CD4-positive, alpha-beta T cell treated with Interleukin-15 for 1 hour (primary cell): ENCODE results near the gene FAS.

Source experiments
- DNase-seq: peaks from one replicate; pipeline ENCODE4 v3.0.0-alpha.2; 2020

The FAS gene

DNA sequence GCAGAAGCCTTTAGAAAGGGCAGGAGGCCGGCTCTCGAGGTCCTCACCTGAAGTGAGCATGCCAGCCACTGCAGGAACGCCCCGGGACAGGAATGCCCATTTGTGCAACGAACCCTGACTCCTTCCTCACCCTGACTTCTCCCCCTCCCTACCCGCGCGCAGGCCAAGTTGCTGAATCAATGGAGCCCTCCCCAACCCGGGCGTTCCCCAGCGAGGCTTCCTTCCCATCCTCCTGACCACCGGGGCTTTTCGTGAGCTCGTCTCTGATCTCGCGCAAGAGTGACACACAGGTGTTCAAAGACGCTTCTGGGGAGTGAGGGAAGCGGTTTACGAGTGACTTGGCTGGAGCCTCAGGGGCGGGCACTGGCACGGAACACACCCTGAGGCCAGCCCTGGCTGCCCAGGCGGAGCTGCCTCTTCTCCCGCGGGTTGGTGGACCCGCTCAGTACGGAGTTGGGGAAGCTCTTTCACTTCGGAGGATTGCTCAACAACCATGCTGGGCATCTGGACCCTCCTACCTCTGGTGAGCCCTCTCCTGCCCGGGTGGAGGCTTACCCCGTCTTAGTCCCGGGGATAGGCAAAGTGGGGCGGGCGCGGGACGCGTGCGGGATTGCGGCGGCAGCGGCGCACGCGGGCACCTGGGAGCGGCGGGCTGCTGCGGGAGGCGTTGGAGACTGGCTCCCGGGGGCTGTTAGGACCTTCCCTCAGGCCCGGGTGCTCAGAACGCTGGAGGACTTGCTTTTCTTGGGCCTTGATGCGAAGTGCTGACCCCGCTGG, at the start of gene FAS:
Gene FAS, plus strand, starts transcription at position 415 of the 777 bp plus-strand sequence. Its CDS starts 79 bp downstream, at position 494.
- peak; percentile 82 for DNase-seq

GRCh38 chr10:88941026-88941425, 49.6 kb upstream of the FAS start:
- DNase-seq: no peak

GRCh38 chr10:88943778-88944177, 46.8 kb upstream of the FAS start:
- no peak for DNase-seq

GRCh38 chr10:88944813-88945212, 45.8 kb upstream of the FAS start:
- no peak for DNase-seq

- DNase-seq: no peak
Observed at GRCh38 chr10:88946200-88946599, 44.4 kb upstream of the FAS start.

DNA sequence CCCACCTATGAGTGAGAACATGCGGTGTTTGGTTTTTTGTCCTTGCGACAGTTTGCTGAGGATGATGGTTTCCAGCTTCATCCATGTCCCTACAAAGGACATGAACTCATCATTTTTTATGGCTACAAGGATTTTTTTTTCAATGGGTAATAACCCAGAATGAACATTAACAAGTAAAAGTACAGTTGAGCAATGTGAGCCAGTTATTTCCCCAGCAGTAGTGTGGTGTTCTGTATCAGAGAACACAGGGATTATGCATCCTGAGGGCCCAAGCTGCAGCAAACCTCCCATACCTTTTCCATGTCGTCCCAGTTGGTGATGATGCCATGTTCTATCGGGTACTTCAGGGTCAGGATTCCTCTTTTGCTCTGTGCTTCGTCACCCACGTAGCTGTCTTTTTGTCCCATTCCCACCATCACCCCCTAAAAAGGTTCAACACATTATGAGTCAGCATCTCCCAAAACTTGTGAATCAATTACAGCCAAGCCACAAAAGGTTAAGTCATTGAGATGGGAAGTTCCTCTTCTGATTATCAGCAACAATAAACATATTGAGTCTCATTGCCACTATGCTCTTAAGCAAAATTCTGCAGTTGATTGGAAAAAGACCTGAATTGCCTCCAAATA, 43.5 kb upstream of the FAS start:
- DNase-seq: no peak

DNA sequence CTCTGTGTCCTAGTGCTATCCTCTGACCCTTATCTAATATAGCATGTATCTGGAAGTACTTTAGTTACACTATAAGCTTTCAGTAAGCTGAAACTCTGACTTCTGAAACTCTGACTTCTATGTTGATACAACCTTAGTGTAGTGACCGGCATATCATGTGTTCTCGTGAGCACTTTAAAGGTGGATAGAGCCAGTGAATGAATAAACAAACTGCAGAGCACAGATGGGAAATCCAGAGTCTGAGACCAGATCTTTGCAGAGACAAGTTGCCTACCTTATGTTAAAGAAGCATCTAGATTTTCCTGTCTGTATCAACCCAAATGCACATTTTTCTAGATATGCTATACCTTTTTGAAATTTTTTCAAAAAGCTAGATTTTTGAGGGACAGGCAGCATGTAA, 41.5 kb upstream of the FAS start:
- DNase-seq: no peak

DNA sequence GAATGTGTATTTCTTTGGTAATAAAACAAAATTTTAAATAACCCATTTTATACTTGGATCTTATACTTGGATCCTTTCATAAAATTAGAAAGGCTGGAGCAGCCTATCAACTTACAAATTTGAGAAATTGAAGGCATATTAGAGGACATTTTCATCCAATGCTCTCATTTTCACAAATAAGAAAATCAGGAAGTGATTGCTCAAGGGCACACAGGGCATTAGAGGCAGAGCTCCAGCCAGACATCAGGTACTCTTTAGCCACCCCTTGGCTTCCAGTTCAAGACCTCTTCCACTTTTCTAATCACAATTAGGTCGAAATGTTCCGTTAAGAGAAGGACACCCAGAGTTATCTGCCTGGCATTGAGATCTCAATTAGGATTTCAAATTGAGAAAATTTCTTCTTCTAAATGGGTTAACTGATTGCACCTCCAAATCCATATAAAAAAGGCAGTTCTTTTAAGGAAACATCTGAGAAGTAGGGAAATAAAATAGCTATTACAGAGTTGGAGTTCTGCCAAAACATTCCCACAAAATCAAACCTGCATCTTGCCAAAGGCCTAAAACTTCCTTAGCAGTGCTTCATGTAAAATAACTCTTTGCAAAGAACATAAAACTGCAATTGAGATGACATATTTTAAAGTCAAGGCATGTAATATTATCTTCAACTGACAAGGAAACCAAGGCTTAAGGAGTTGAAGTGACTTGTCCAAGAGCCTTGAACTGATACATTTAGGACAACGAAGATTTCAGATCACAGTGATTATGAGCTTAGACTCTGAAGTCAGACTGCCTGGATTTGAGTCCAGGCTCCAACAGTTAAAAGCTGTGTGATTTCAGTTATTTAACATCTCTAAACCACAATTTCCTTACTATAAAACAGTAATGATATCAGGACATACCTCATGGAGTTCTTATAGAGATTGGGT, 40.4 kb upstream of the FAS start:
- DNase-seq: no peak

DNA sequence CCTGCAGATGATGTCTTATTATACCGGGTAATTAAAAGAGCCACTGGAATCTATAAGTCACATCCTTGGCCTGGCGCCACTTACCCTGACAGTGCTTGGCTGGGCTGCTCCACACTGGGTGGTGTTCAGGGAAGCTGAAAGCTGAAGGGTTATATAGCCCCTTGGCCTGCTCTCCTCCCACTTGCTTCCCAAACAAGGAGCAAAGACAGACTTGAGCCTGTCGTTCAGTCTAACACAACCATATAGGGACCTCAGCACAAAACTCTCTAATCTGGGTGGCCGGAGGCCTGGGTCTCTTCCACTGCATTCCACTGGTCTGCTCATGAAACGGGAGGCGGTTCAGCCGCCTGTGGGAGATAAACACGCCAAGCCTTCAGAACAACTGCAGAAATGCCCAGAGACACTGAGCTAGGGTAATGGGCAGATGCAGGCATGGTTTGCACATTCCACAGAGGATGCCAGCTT, 37.9 kb upstream of the FAS start, which contains the start of gene ACTA2:
Gene ACTA2, minus strand, starts transcription at position 127 of the 465 bp plus-strand sequence. CDS start 3,843 bp downstream, outside the sequence.
- DNase-seq: no peak

DNA sequence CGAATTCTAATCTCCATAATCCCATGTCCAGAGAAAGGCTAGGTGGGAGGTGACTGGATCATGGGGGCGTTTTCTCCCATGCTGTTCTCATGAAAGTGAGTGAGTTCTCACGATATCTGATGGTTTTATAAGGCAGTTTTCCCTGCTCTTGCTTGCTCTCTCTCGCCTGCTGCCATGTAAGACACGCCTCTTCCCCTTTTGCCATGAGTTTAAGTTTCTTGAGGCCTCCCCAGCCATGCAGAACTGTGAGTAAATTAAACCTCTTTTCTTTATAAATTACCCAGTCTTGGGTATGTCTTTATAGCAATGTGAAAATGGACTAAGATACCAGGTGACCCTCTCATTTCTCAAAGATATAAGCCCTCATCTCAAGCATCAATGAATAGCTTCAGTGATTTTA, 36.9 kb upstream of the FAS start:
- no peak for DNase-seq

DNA sequence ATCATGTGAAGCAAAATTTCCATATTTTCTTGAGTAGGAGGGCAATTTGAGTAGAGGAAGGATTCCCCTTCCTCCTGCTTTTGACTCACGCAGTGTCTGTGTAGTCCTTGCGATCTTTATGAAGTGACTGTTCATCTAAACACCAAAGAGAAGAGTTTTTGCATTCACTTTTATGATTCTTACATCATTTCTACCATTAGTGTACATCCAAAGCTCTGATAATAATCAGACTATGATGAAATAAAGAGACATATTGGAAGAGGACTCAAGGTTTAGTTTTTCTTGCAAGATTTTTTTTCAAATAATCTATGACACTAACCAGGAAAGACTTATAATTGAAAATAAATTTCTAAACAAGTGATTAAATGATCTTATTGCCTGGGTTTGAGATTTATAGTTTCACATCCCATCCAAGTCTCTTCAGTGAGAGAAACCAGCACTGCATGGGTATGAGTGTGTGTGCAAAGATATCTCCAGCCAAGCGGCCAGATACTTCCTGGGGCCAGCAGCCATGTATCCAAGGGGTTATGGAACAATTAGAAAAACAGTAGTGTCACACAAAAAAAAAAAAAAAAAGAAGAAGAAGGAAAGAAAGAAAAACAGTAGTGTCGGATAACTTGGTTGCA, 36.0 kb upstream of the FAS start:
- no peak for DNase-seq

GRCh38 chr10:88957381-88957780, 33.2 kb upstream of the FAS start:
- DNase-seq: no peak

DNA sequence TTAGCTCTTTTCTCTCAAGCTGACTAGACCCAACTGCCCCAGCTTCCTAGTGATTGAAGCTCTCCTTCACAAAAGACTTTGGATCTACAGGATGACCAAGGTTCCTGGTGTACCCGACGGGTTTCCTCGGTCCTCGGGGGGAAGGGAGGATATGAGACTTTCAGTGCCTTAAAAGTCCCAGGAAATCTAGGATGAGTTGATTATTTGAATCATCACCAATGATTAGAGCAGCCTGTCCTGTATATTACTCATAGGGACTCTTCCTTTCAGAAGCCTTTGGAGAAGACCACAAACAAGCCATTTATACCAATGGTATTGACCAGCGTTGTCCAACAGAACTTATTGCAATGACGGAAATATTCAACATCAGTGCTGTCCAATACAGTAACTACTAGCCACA, 31.9 kb upstream of the FAS start:
- DNase-seq: no peak

- no peak for DNase-seq
Observed at GRCh38 chr10:88960802-88961201, 29.8 kb upstream of the FAS start.

- DNase-seq: no peak
Observed at GRCh38 chr10:88961266-88961665, 29.3 kb upstream of the FAS start.

DNA sequence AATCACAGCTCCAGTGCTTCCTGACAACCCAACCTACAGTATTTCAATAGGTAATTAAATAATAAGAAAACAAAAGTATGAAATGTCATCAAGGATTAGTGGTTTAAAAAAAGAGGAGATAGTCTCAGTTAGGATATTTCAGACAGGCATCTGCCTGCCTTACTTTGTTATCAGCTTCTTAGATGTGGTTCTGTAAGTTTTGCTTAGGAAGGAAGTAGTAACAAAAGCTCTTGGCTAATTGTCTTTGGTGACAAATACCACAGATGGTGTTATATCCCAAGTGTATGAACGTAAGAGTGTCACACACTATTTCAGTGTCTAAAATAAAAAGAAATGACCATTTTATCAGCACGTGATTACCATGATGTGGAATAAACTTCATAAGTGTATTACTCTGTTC, 28.3 kb upstream of the FAS start:
- no peak for DNase-seq

DNA sequence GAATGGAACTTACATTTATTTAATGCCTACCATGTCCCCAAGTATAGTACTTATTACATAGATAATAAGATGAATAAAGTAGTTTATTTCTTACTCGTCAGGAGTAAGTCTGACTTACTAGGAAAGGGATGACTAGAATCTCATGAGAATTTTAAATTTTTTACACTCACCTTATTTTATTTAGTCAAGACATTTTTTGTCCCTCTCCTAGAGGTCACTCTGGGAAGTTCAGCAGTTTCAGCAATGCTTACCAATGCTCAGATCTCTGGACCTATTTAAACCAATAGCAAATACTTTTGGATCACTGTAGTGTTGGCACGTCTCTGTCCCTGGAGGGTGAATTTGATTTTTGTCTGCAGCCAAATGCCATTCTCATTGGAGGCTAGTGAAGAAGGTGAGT, 27.3 kb upstream of the FAS start:
- DNase-seq: no peak

DNA sequence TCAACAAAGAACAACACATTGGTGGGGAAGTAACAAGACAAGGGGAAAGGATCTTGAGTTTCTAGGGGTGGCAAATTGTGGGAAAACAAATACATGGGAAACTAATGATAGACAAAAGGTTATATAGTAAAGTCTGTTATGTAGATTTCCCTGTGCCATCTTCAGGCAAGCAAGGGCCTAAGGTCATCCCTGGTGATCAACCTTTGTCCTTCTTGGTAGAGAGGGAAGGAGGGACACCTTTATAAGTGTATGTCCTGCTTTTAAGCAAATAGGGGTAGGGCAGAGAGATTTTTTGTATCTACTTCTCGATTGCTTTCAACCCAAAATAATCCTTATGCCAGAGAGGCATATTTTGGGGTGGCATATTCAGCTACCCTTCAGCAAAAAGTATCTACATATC, 26.2 kb upstream of the FAS start:
- no peak for DNase-seq

DNA sequence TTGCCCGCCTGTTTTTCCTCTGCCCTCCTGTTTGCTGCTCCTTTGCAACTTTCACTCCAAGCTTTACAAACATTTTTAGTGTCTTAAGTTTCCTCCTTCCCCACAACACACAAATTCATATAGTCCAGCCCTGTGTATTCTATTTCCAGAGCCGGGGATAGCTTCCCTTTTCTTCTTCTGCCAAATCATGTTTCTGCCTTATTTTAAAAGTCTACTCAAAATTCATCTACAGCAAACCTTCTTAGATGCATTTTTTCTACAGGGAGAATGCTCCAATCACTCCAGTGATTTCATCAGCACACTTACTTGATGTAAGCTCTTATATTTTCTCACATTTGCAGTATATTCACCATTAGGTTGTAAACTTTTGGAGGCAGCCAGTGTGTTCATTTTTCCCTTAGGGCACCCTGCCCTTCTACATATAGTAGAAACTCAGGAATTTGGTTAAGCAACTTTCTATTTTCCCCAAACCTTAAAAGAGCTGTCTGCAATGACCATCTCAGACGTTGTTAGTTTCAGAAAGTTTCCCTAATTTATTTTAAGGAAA, 25.7 kb upstream of the FAS start:
- DNase-seq: no peak

DNA sequence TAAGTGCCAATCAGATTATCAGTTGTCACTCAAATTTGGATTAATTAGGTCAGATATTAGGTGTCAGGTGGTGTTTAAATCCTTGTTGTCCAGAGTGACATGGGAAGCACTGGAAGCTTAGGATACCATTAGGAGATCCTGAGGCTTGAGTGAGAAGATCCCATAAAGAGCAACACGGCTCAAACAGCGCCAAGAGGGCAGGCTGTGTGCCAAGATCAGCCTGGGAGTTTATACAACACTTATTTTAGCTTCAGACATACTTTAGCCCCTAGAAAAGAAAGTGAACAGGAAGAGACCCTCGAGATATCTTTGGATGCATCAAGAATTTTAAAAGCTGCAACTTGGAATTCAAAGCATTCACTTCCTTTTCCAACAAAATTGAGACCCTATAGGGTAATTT, 23.8 kb upstream of the FAS start:
- DNase-seq: no peak

- DNase-seq: no peak
Observed at GRCh38 chr10:88968391-88968790, 22.2 kb upstream of the FAS start.

- DNase-seq: no peak
Observed at GRCh38 chr10:88971221-88972061, 19.2 kb upstream of the FAS start.
